HCT116 (cell line): ENCODE data around the gene STK31. TPM values are rescaled to one million over a fixed set of nuclear protein-coding genes. Genes with fewer than 3 reads are reported as not detected.

Experiments used
- ATAC-seq: fragments of 200-7000 bp; cut with Tn5 transposase; 2 replicates; pipeline ENCODE4 v1.9.1; 2020; ENCODE audit warnings: mild to moderate bottlenecking, moderate library complexity
- BruUV-seq: library from RNA; stranded (reverse); fragments of 400-500 nt; replicated peaks from 2 replicates; lab custom pipeline; 2021; lab: Mats Ljungman, UMichigan
- CTCF ChIA-PET: fragments of 300-600 bp; sonication (Branson Sonifier 250); formaldehyde crosslinking; loops from one replicate; lab custom pipeline; 2021; ENCODE audit warnings: antibody characterized with exemption; lab: Charles Lee
- POLR2A ChIA-PET: fragments of 300-600, 350-600 bp; sonication (Branson Sonifier 250); formaldehyde crosslinking; loops from one replicate; lab custom pipeline; 2021; ENCODE audit warnings: antibody characterized with exemption; lab: Charles Lee
- RAD21 ChIA-PET, 2 experiments: fragments of 300-600 bp; sonication (Branson Sonifier 250); formaldehyde crosslinking; loops; one replicate each; lab custom pipeline; 2023; ENCODE audit warnings: low total read pairs in 2 of 2; ENCODE audit not compliant: uncharacterized antibody in 2 of 2, unreplicated experiment in 2 of 2, low non-redundant PET in 1 of 2; lab: Charles Lee
- DNase-seq: peaks from one replicate; pipeline ENCODE4 v3.0.0-alpha.2; 2010; ENCODE audit warnings: low read depth, low spot score
- H2AFZ ChIP-seq: fragments of 200-600 bp; shearing (Covaris generic), sonication (generic); 2 replicates; pipeline ENCODE4 v1.6.1; 2017; ENCODE audit warnings: low read depth, mixed run types, mixed read lengths, antibody characterized with exemption, low read length; ENCODE audit not compliant: poor library complexity, severe bottlenecking
- H3K27ac ChIP-seq: 2 replicates; pipeline ENCODE4 v1.5.1; 2012; ENCODE audit warnings: low read depth, low read length
- H3K27me3 ChIP-seq: fragments of 200-600 bp; sonication (generic); 2 replicates; pipeline ENCODE4 v1.6.1; 2016; ENCODE audit warnings: mixed run types, low read length, mixed read lengths; ENCODE audit not compliant: insufficient read depth
- H3K36me3 ChIP-seq, 2 experiments: fragments of 200-500 bp in 1 of 2; fragments of 200-600 bp in 1 of 2; sonication (Bioruptor generic) in 1 of 2; sonication (generic) in 1 of 2; 2 replicates each; pipeline versions ENCODE4 v1.5.1 to v1.6.1; 2014 to 2016; ENCODE audit warnings: low read length in 2 of 2, inconsistent platforms in 1 of 2, mixed read lengths in 1 of 2, mixed run types in 1 of 2; ENCODE audit not compliant: insufficient read depth in 2 of 2, control insufficient read depth in 1 of 2
- H3K4me1 ChIP-seq, 2 experiments: fragments of 200-600 bp in 1 of 2; sonication (generic) in 1 of 2; 2 replicates each; pipeline versions ENCODE4 v1.5.1 to v1.6.1; 2012 to 2017; ENCODE audit warnings: low read length in 2 of 2, inconsistent platforms in 1 of 2, mild to moderate bottlenecking in 1 of 2, mixed read lengths in 1 of 2, mixed run types in 1 of 2, moderate library complexity in 1 of 2; ENCODE audit not compliant: insufficient read depth in 2 of 2, control insufficient read depth in 1 of 2
- H3K4me2 ChIP-seq: fragments of 200-600 bp; sonication (generic); 2 replicates; pipeline ENCODE4 v1.6.1; 2017; ENCODE audit warnings: mixed run types, low read length, mixed read lengths
- H3K4me3 ChIP-seq, 2 experiments: fragments of 200-600 bp in 1 of 2; sonication (generic) in 1 of 2; replicated peaks in 1 of 2; 2 replicates each; pipeline ENCODE4 v1.5.1; 2011 to 2016; ENCODE audit warnings: low read length in 2 of 2, control low read depth in 1 of 2, low read depth in 1 of 2, mild to moderate bottlenecking in 1 of 2, mixed read lengths in 1 of 2, mixed run types in 1 of 2
- H3K79me2 ChIP-seq: fragments of 200-600 bp; sonication (generic); 2 replicates; pipeline ENCODE4 v1.6.1; 2017; ENCODE audit warnings: mild to moderate bottlenecking, mixed run types, low read length, moderate library complexity, mixed read lengths; ENCODE audit not compliant: insufficient read depth
- H3K9ac ChIP-seq: fragments of 200-600 bp; sonication (generic); 2 replicates; pipeline ENCODE4 v1.6.1; 2016; ENCODE audit warnings: low read length, mixed read lengths
- H3K9me2 ChIP-seq: fragments of 200-600 bp; sonication (generic), shearing (Covaris generic); 2 replicates; pipeline ENCODE4 v1.6.1; 2017; ENCODE audit warnings: mixed run types, mild to moderate bottlenecking, moderate library complexity; ENCODE audit not compliant: insufficient read depth
- H3K9me3 ChIP-seq, 2 experiments: fragments of 200-500 bp in 1 of 2; fragments of 200-600 bp in 1 of 2; sonication (Bioruptor generic) in 1 of 2; sonication (generic) in 1 of 2; 2 replicates each; pipeline ENCODE4 v1.6.1; 2014 to 2017; ENCODE audit warnings: low read length in 2 of 2, mixed read lengths in 2 of 2, inconsistent platforms in 1 of 2, low read depth in 1 of 2, mild to moderate bottlenecking in 1 of 2, mixed run types in 1 of 2, moderate library complexity in 1 of 2; ENCODE audit not compliant: control insufficient read depth in 1 of 2, insufficient read depth in 1 of 2
- H4K20me1 ChIP-seq: fragments of 200-600 bp; sonication (generic), shearing (Covaris generic); 2 replicates; pipeline ENCODE4 v1.6.1; 2017; ENCODE audit warnings: mixed run types, mild to moderate bottlenecking, moderate library complexity; ENCODE audit not compliant: insufficient read depth
- CEBPB ChIP-seq: IDR thresholded peaks from 2 replicates; pipeline ENCODE4 v1.6.1; 2012; ENCODE audit warnings: low read depth
- CTCF ChIP-seq, 3 experiments: fragments of 200-600 bp in 1 of 3; sonication (generic) in 1 of 3; IDR thresholded peaks in 2 of 3; conservative IDR thresholded peaks in 1 of 3; 2 replicates each; pipeline ENCODE4 v1.5.1; 2012 to 2017; ENCODE audit warnings: low read depth in 2 of 3, low read length in 2 of 3, antibody characterized with exemption in 1 of 3, borderline replicate concordance in 1 of 3, control low read depth in 1 of 3, mild to moderate bottlenecking in 1 of 3, mixed read lengths in 1 of 3, mixed run types in 1 of 3, moderate library complexity in 1 of 3; ENCODE audit not compliant: insufficient read depth in 1 of 3
- EZH2phosphoT487 ChIP-seq: fragments of 200-600 bp; IDR thresholded peaks from 2 replicates; pipeline ENCODE4 v1.6.1; 2018; ENCODE audit warnings: antibody characterized with exemption, borderline replicate concordance
- MAX ChIP-seq: IDR thresholded peaks from 2 replicates; pipeline ENCODE4 v1.6.1; 2012
- POLR2AphosphoS5 ChIP-seq: IDR thresholded peaks from 2 replicates; pipeline ENCODE4 v1.6.1; 2011; ENCODE audit warnings: mild to moderate bottlenecking, low read depth, low read length, moderate library complexity
- REST ChIP-seq: IDR thresholded peaks from 2 replicates; pipeline ENCODE4 v1.6.1; 2012; ENCODE audit warnings: low read depth
- SP1 ChIP-seq: IDR thresholded peaks from 2 replicates; pipeline ENCODE4 v1.6.1; 2012; ENCODE audit warnings: low read depth
- SRF ChIP-seq: IDR thresholded peaks from 2 replicates; pipeline ENCODE4 v1.6.1; 2012; ENCODE audit warnings: low read depth
- TCF7L2 ChIP-seq: IDR thresholded peaks from 2 replicates; pipeline ENCODE4 v1.7.0; 2011; ENCODE audit warnings: borderline replicate concordance, inconsistent platforms; ENCODE audit not compliant: insufficient read depth, insufficient read length; ENCODE audit errors: extremely low read depth
- YY1 ChIP-seq: IDR thresholded peaks from 2 replicates; pipeline ENCODE4 v1.6.1; 2011; ENCODE audit warnings: low read length, low read depth, moderate library complexity, mild to moderate bottlenecking; ENCODE audit not compliant: insufficient replicate concordance; ENCODE audit errors: extremely low read depth
- ZFX ChIP-seq: fragments of 450-650 bp; IDR thresholded peaks from 2 replicates; pipeline ENCODE4 v1.6.1; 2017
- intact Hi-C: fragments of 100-400 bp; cut with micrococcal nuclease; formaldehyde crosslinking; loops from 2 replicates; pipeline ENCODE4 v1.10.0; 2022
- total RNA-seq: library from RNA; stranded (reverse); gene quantifications from one replicate; pipeline ENCODE4 v1.2.1, GENCODE V29; 2021; ENCODE audit not compliant: unreplicated experiment
- TF ChIP-seq, protein P1 (sequence below): IDR thresholded peaks from 2 replicates; pipeline ENCODE4 v1.6.1; 2012

Gene STK31
- total RNA-seq, 1 experiment from 2014 or later = not detected

- DNase-seq (no peak), ATAC-seq (no peak)
- no peak overlapping the region for H2AFZ ChIP-seq
- no peak overlapping the region for H3K4me2 ChIP-seq
- POLR2A ChIA-PET = no interaction called here
- no peaks in the 10 kb centered on the region for H3K79me2 ChIP-seq
- BruUV-seq = no TSS peak
- no peaks in the 10 kb centered on the region for H3K36me3 ChIP-seq
- no peaks in the 10 kb centered on the region for H3K27me3 ChIP-seq
- H3K9ac ChIP-seq = no peak overlapping the region
- H3K27ac ChIP-seq = no peak overlapping the region
- no peak overlapping the region for H3K4me3 ChIP-seq
- H3K9me2 ChIP-seq = no peaks in the 10 kb centered on the region
- RAD21 ChIA-PET = no interaction called here
- H3K4me1 ChIP-seq = peaks cover 0 to 14% of the 10 kb centered on the region in 2 experiments; a peak in 2 of 4 replicates
- CTCF ChIA-PET = no interaction called here
- no peaks in the 10 kb centered on the region for H3K9me3 ChIP-seq
- TF ChIP-seq SP1 (no peak), CTCF (IDR thresholded peaks at IDR 0.05 in 2 of 3, conservative IDR thresholded peaks at IDR 0.05 in 1 of 3; ENCODE audit: borderline replicate concordance in 1 of 3, insufficient read depth in 1 of 3, low read depth in 2 of 3, low read length in 2 of 3) (no peak), YY1 (no peak), POLR2AphosphoS5 (no peak), TCF7L2 (no peak), MAX (no peak), SRF (no peak)
- TF ChIP-seq, protein P1, sequence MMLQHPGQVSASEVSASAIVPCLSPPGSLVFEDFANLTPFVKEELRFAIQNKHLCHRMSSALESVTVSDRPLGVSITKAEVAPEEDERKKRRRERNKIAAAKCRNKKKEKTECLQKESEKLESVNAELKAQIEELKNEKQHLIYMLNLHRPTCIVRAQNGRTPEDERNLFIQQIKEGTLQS = no peak
- intact Hi-C loops = no loop called here
- H4K20me1 ChIP-seq = no peaks in the 10 kb centered on the region
Measured at GRCh38 chr7:23717788-23718187, 7.8 kb downstream of the STK31 start.

DNA sequence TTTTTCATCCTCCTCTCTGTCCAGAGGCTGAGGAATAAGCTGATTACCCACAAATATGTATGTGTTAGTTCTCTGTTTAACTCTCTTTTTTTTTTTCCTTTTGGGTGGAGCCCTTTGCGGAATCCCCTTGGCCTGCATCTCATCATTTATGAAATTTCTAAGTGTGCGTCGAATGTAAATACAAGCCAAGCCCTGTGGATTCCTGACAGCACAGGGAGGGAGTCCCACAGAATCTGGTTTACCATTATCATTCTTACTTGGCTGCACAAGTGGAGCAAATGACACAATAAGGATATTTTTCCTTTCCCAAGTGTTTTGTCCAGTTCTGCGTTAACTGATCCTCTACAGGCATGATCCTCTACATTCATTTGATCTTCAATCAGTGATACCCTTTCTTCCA, 11.4 kb downstream of the STK31 start:
- RAD21 ChIA-PET = no interaction called here
- Histone ChIP-seq H3K9me3 (no peaks in the 10 kb centered on the region), H3K4me2 (no peak overlapping the region), H4K20me1 (no peaks in the 10 kb centered on the region), H3K4me1 (no peaks in the 10 kb centered on the region), H3K79me2 (no peaks in the 10 kb centered on the region), H3K9me2 (no peaks in the 10 kb centered on the region), H3K4me3 (no peak overlapping the region), H3K27ac (no peak overlapping the region), H3K9ac (no peak overlapping the region), H2AFZ (no peak overlapping the region), H3K36me3 (no peaks in the 10 kb centered on the region), H3K27me3 (no peaks in the 10 kb centered on the region)
- ATAC-seq (no peak), DNase-seq (no peak)
- BruUV-seq = no TSS peak
- POLR2A ChIA-PET = no interaction called here
- intact Hi-C loops = no loop called here
- CTCF ChIA-PET = no interaction called here
- TF ChIP-seq YY1 (no peak), EZH2phosphoT487 (no peak), CEBPB (no peak), ZFX (no peak), REST (no peak)
- TF ChIP-seq, protein P1 = no peak
